Neural progenitor cell (in vitro differentiated cells): ENCODE data around the gene IFT20. TPM values are rescaled to one million over a fixed set of nuclear protein-coding genes. Genes with fewer than 3 reads are reported as not detected.

Source experiments
- DNase-seq: peaks from one replicate; pipeline ENCODE4 v3.0.0-alpha.2; 2016; ENCODE audit warnings: low spot score
- H2AFZ ChIP-seq: fragments of 200-600 bp; sonication (generic); replicated peaks from 2 replicates; pipeline ENCODE4 v1.6.1; 2016; ENCODE audit warnings: antibody characterized with exemption
- H3F3A ChIP-seq: fragments of 200-600 bp; sonication (generic); 2 replicates; pipeline ENCODE4 v1.6.1; 2016; ENCODE audit warnings: antibody characterized with exemption, low read depth
- H3K27ac ChIP-seq: fragments of 200-600 bp; sonication (generic); 2 replicates; pipeline ENCODE4 v1.5.1; 2016; ENCODE audit warnings: mild to moderate bottlenecking
- H3K27me3 ChIP-seq: fragments of 200-600 bp; sonication (generic); 2 replicates; pipeline ENCODE4 v1.6.1; 2016; ENCODE audit warnings: mild to moderate bottlenecking, moderate library complexity
- H3K36me3 ChIP-seq: fragments of 200-600 bp; sonication (generic); 2 replicates; pipeline ENCODE4 v1.5.1; 2016
- H3K4me1 ChIP-seq: fragments of 200-600 bp; sonication (generic); 2 replicates; pipeline ENCODE4 v1.6.1; 2016; ENCODE audit warnings: mixed run types
- H3K4me2 ChIP-seq: fragments of 200-600 bp; sonication (generic); 2 replicates; pipeline ENCODE4 v1.6.1; 2016
- H3K4me3 ChIP-seq: fragments of 200-600 bp; sonication (generic); 2 replicates; pipeline ENCODE4 v1.5.1; 2016
- H3K79me2 ChIP-seq: fragments of 200-600 bp; sonication (generic); 2 replicates; pipeline ENCODE4 v1.6.1; 2016; ENCODE audit warnings: low read depth
- H3K9ac ChIP-seq: fragments of 200-600 bp; sonication (generic); 2 replicates; pipeline ENCODE4 v1.6.1; 2016
- H3K9me3 ChIP-seq: fragments of 200-600 bp; sonication (generic); 2 replicates; pipeline ENCODE4 v1.5.1; 2016; ENCODE audit warnings: low read depth
- H4K20me1 ChIP-seq: fragments of 200-600 bp; sonication (generic); 2 replicates; pipeline ENCODE4 v1.6.1; 2016; ENCODE audit warnings: low read depth
- H3K27ac Mint-ChIP-seq: 3 replicates; pipeline ENCODE4 v1.8.0; 2021; ENCODE audit warnings: mixed read lengths
- H3K27me3 Mint-ChIP-seq: 2 replicates; pipeline ENCODE4 v1.8.0; 2022; ENCODE audit warnings: low read depth, mild to moderate bottlenecking, inconsistent platforms, moderate library complexity, mixed read lengths; ENCODE audit not compliant: insufficient read depth
- H3K36me3 Mint-ChIP-seq: 3 replicates; pipeline ENCODE4 v1.8.0; 2021; ENCODE audit warnings: mixed read lengths
- H3K4me1 Mint-ChIP-seq: 3 replicates; pipeline ENCODE4 v1.8.0; 2021; ENCODE audit warnings: mixed read lengths
- H3K4me3 Mint-ChIP-seq: 3 replicates; pipeline ENCODE4 v1.8.0; 2021; ENCODE audit warnings: mild to moderate bottlenecking, moderate library complexity, mixed read lengths
- H3K9me3 Mint-ChIP-seq: 3 replicates; pipeline ENCODE4 v1.8.0; 2020; ENCODE audit warnings: mixed read lengths
- EZH2 ChIP-seq: fragments of 200-600 bp; sonication (generic); IDR thresholded peaks from 2 replicates; pipeline ENCODE4 v1.6.1; 2017; ENCODE audit warnings: antibody characterized with exemption, mild to moderate bottlenecking, moderate library complexity
- EZH2phosphoT487 ChIP-seq: fragments of 200-600 bp; sonication (generic); IDR thresholded peaks from 2 replicates; pipeline ENCODE4 v1.6.1; 2017; ENCODE audit warnings: antibody characterized with exemption
- total RNA-seq: library from RNA; depleted of rRNA; stranded (reverse); fragments of >200 nt; gene quantifications from 2 replicates; pipeline ENCODE4 v1.2.3, GENCODE V29; 2015; ENCODE audit warnings: low replicate concordance
- TF ChIP-seq, protein P1 (sequence below): fragments of 200-600 bp; sonication (generic); IDR thresholded peaks from 2 replicates; pipeline ENCODE4 v1.5.1; 2017; ENCODE audit warnings: antibody characterized with exemption, mild to moderate bottlenecking

The IFT20 gene
- total RNA-seq, 1 donor from 2014 or later: 68.2 TPM

DNA sequence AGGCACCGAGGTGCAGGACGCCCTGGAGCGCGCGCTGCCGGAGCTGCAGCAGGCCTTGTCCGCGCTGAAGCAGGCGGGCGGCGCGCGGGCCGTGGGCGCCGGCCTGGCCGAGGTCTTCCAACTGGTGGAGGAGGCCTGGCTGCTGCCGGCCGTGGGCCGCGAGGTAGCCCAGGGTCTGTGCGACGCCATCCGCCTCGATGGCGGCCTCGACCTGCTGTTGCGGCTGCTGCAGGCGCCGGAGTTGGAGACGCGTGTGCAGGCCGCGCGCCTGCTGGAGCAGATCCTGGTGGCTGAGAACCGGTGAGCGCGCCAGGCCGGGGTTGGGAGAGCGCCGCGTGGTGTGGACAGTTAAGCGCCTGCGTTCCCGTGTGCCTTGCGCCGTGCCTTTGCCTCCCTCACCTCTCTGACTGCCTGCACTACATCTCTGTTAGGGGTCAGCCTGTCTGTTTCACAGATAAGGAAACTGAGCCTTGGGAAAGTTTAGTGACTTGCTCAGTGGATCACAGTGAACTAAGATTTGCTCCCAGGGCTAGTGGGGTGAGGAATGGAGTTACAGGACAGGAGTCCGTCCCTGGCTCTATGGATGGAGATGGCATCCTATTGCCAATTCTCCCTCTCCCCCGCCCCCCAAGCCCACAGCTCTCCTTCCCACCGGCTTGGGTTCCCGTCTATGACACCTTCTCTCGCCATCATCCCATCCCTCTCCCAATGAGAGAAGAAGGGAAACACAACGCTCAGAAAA lies 37.1 kb upstream of the IFT20 start:
- H3K4me1 Mint-ChIP-seq: peaks cover 32% of the 10 kb centered on the region
- Histone ChIP-seq H3K4me2 (peak overlapping the region; percentile 96), H3K27me3 (peaks cover 40% of the 10 kb centered on the region), H3K9ac (no peak overlapping the region), H3F3A (peaks cover 39% of the 10 kb centered on the region), H3K36me3 (no peaks in the 10 kb centered on the region), H3K27ac (no peak overlapping the region), H3K9me3 (no peaks in the 10 kb centered on the region), H2AFZ (peak overlapping the region; percentile 94), H4K20me1 (peaks cover 37% of the 10 kb centered on the region), H3K79me2 (no peaks in the 10 kb centered on the region), H3K4me3 (peak overlapping the region; percentile 66), H3K4me1 (peaks cover 13% of the 10 kb centered on the region)
- TF ChIP-seq, protein P1, sequence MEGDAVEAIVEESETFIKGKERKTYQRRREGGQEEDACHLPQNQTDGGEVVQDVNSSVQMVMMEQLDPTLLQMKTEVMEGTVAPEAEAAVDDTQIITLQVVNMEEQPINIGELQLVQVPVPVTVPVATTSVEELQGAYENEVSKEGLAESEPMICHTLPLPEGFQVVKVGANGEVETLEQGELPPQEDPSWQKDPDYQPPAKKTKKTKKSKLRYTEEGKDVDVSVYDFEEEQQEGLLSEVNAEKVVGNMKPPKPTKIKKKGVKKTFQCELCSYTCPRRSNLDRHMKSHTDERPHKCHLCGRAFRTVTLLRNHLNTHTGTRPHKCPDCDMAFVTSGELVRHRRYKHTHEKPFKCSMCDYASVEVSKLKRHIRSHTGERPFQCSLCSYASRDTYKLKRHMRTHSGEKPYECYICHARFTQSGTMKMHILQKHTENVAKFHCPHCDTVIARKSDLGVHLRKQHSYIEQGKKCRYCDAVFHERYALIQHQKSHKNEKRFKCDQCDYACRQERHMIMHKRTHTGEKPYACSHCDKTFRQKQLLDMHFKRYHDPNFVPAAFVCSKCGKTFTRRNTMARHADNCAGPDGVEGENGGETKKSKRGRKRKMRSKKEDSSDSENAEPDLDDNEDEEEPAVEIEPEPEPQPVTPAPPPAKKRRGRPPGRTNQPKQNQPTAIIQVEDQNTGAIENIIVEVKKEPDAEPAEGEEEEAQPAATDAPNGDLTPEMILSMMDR: no peak
- peak; percentile 36 for TF ChIP-seq EZH2phosphoT487
- TF ChIP-seq EZH2: peak; percentile 65
- H3K4me3 Mint-ChIP-seq: peak overlapping the region; percentile 88
- H3K9me3 Mint-ChIP-seq: no peaks in the 10 kb centered on the region
- peaks cover 8% of the 10 kb centered on the region for H3K36me3 Mint-ChIP-seq
- peaks cover 7% of the 10 kb centered on the region for H3K27me3 Mint-ChIP-seq
- no peak overlapping the region for H3K27ac Mint-ChIP-seq
- peak; percentile 62 for DNase-seq

DNA sequence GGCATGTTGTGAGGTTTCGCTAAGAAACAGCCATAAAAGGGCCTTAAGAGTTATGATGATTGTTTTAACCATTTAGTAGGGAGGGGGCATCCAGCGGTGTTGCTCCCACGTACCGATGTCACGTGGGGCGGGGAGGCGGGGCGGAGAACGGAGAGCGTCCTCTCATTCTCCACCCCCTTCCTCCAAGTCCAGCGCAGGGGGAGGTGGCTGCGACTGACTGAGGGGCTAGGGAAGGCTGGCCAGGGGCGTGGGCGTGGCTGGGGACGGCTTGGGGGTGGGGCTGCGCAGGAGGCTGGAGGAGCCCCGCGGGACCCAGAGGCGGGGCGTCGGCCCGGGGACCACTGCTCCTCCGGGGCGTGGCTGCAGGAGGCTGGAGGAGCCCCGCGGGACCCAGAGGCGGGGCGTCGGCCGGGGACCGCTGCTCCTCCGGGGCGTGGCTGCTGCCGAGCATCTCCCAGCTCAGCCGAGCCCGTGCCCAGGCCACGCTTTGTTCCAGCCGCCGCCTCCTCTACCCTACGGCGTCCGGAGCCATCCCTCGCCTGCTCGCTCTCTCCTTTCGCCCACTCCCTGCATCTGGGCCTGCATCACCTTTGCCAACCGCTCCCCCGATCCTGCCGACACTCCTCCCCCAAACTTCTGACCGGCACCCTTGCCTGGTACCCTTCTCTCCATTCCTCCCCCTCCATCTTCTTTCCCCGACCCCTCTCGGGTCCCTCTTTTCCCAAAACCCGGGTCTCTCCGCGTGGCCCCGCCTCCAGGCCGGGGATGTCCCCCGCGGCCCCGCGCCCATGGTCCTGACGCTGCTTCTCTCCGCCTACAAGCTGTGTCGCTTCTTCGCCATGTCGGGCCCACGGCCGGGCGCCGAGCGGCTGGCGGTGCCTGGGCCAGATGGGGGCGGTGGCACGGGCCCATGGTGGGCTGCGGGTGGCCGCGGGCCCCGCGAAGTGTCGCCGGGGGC lies 36.3 kb upstream of the IFT20 start, which contains the start of gene SARM1:
Gene SARM1, plus strand, starts transcription at position 450 of the 958 bp plus-strand sequence. Its CDS starts 339 bp downstream, at position 789.
- H3K9ac ChIP-seq: no peak within 1 kb of the TSS

DNA sequence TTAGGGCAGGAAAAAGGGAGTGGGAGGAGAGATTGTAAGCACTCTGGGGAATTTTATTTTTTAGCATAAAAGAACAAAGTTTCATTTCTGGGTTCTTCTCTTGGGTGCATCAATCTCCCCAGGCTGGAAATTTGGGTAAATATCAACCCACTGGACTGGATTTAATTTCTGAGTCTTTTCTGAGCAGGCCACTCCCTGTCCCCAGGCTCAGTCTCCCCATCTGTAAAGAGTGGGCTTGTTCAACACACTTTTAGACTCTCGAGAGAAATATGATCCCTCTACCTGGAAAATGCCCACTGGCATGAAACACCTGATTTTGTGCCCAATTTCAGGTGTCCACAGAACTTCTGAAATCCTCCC lies 35.5 kb upstream of the IFT20 start:
- H3F3A ChIP-seq: peaks cover 39% of the 10 kb centered on the region
- DNase-seq: no peak
- Mint-ChIP-seq H3K27me3 (peaks cover 7% of the 10 kb centered on the region), H3K36me3 (peaks cover 8% of the 10 kb centered on the region), H3K4me1 (peaks cover 32% of the 10 kb centered on the region), H3K4me3 (peak overlapping the region; percentile 92), H3K27ac (peak overlapping the region; percentile 47), H3K9me3 (no peaks in the 10 kb centered on the region)
- H3K4me3 ChIP-seq: peak overlapping the region; percentile 66
- no peak overlapping the region for H2AFZ ChIP-seq
- no peaks in the 10 kb centered on the region for H3K36me3 ChIP-seq
- peaks cover 13% of the 10 kb centered on the region for H3K4me1 ChIP-seq
- no peak overlapping the region for H3K27ac ChIP-seq
- TF ChIP-seq, protein P1: no peak
- no peak for TF ChIP-seq EZH2
- TF ChIP-seq EZH2phosphoT487: no peak
- no peaks in the 10 kb centered on the region for H3K79me2 ChIP-seq
- peaks cover 37% of the 10 kb centered on the region for H4K20me1 ChIP-seq
- H3K9me3 ChIP-seq: no peaks in the 10 kb centered on the region
- H3K27me3 ChIP-seq: peaks cover 39% of the 10 kb centered on the region
- H3K9ac ChIP-seq: no peak overlapping the region
- peak overlapping the region; percentile 96 for H3K4me2 ChIP-seq

More for the DNA sequence above, 36.3 kb upstream of the IFT20 start, which contains the start of gene SARM1:
- H3K4me1 Mint-ChIP-seq: peaks cover 32% of the 10 kb centered on the region
- Histone ChIP-seq H2AFZ (peak within 1 kb of the TSS; percentile 94), H3K27ac (no peak within 1 kb of the TSS), H3K27me3 (peaks cover 40% of the 10 kb centered on the region), H3F3A (peaks cover 39% of the 10 kb centered on the region), H3K4me3 (peak within 1 kb of the TSS; percentile 66), H3K4me1 (peaks cover 13% of the 10 kb centered on the region), H3K79me2 (no peaks in the 10 kb centered on the region), H3K36me3 (no peaks in the 10 kb centered on the region), H4K20me1 (peaks cover 37% of the 10 kb centered on the region), H3K9me3 (no peaks in the 10 kb centered on the region), H3K4me2 (peak within 1 kb of the TSS; percentile 96)
- H3K27ac Mint-ChIP-seq: peak within 1 kb of the TSS; percentile 47
- no peaks in the 10 kb centered on the region for H3K9me3 Mint-ChIP-seq
- H3K4me3 Mint-ChIP-seq: peak within 1 kb of the TSS; percentile 92
- peak; percentile 98 for DNase-seq
- H3K27me3 Mint-ChIP-seq: peaks cover 7% of the 10 kb centered on the region
- TF ChIP-seq, protein P1: no peak
- peak; percentile 52 for TF ChIP-seq EZH2phosphoT487
- peaks cover 8% of the 10 kb centered on the region for H3K36me3 Mint-ChIP-seq
